GM19023 (cell line): ENCODE results near the gene HEPACAM.

Source experiments
- ATAC-seq: cut with Tn5 transposase; IDR thresholded peaks from one replicate; pipeline ENCODE4 v1.9.1; 2021; ENCODE audit warnings: mild to moderate bottlenecking, moderate library complexity; ENCODE audit not compliant: unreplicated experiment

Gene HEPACAM

DNA sequence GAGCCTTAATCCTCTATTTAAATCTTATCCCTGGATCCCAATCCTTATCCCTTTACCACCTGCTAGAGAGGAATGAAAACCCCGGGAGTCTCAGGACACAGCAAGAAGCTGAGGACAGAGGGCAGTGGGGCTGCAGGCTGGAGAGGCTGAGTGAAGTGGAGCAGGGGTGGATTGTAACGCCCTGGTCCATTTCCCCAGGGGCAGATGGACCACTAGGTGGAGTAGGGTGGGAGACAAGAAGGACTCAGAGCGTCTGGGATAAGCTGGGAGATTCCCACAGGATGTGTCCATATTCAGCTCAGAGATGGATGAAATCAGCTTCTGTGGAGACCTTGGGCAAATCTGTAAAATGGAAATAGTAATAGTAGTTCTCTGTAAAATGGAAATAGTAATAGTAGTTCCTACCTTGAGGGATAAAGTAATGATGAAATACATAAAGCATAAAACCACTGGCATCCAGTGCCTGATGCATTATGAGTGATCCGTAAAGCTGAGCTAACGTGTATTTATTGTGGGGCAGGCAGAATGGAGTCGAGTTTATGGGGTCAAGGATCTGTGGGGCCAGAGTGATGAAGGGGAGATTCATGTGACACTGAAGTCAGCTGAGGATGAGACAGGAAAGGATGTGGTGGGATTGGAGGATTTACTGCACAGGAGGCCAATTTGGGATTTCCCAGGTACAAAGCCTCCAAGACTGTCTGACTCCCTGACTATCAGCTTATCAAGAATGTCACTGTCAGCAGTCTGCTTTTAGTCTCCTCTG, 36.3 kb downstream of the HEPACAM start:
- no peak for ATAC-seq

DNA sequence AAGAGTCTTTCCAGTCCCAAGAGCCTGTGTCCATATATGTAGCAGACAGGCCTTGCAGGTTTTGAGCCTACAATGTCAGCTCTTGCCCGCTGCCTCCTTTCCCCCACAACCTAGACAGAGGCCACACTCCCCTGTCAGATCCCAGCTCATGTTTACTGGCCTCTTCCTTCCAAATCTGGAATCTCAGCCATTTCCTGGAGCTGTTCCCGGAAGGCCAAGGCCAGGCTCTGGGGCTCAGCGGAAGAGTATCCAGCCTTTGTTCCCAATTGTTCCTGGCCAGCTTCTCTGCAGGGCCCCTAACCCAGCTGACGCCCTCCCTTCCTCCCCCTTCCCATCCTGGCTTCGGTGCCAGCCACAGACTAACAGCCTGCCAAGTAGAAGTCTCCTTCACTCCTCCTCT, 37.1 kb downstream of the HEPACAM start:
- no peak for ATAC-seq

DNA sequence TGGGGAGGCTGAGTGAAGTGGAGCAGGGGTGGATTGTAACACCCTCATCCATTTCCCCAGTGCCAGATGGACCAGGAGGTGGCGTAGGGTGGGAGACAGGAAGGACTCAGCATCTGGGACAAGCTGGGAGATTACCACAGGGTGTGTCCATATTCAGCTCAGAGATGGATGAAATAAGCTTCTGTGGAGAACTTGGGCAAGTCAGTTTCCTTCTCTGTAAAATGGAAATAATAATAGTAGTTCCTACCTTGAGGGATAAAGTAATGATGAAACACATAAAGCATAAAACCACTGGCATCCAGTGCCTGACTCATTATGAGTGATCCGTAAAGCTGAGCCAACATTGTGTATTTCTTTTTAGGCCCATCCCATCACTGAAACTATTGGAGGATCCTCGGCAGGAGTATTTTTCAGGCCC, 37.6 kb downstream of the HEPACAM start:
- no peak for ATAC-seq

DNA sequence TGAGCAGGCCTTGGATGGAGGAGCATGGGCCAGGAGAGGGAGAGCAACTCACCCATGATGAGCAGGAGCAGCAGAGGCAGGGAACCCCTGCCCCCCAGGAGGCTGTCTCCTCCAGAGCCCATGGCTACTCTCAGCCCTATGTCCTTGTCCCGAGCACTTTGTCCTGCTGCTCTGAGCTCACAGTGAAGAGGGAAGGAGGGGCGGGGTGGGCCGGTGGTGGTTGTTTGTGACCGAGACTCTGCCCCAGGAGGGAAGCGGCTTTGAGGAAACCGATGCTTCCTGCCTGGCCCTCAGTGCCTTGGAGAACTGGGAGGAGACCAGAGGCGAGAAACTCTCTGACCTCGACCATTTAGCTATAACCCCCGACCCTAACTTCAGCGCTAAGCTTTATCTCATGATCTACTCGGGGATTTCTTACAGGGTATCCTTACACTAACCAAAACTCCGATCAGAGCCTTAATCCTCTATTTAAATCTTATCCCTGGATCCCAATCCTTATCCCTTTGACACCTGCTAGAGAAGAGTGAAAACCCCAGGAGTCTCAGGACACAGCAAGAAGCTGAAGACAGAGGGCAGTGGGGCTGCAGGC, 38.1 kb downstream of the HEPACAM start, which contains the start of gene ROBO4:
ROBO4 (minus strand) TSS at position 192 of the 589 bp plus-strand sequence; CDS start at position 122, 70 bp downstream.
- no peak for ATAC-seq

GRCh38 chr11:124896821-124897391, 38.9 kb downstream of the HEPACAM start:
- no peak for ATAC-seq

- no peak for ATAC-seq
These were observed 39.6 kb downstream of the HEPACAM start for GRCh38 chr11:124896071-124896750.

GRCh38 chr11:124895471-124895971, 40.3 kb downstream of the HEPACAM start:
- no peak for ATAC-seq

DNA sequence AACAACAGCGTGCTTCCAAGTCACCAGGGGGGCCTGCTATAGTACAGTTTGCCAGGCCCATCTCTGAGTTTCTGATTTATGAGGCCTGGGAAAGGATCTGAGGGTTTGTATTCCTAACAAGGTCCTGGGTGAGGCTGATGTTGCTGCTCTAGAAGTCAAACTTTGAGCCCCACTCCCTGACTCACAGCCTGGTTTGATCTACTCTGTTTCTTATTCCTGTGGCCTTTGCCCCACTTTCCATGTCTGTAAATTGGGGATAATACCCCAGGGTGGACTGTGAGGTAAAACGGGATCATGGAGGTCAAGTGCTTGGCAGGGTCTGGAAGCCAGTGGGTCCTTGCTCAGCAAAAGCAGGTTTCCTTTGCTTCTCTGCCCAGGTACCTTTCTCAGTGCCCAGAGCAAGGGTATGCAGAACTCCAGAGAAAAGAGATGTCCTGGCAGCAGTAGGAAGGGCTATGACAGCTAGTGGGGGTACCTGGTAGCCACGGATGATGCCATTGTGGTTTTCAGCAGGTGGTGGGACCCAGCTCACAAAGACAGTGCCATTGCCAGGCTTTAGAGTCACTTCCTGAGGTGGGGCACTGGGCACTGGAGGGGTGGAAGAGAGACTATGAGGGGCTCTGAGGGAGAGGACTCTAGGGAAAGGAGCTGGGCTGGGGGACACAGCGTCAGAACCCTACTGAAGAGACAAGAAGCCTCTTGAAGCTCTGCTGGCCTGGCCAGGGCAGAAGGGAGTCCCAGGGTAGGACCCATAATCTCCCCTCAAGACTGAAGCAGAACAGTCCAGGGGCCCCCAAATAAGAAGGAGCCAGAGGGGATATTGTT, 41.0 kb downstream of the HEPACAM start:
- no peak for ATAC-seq

DNA sequence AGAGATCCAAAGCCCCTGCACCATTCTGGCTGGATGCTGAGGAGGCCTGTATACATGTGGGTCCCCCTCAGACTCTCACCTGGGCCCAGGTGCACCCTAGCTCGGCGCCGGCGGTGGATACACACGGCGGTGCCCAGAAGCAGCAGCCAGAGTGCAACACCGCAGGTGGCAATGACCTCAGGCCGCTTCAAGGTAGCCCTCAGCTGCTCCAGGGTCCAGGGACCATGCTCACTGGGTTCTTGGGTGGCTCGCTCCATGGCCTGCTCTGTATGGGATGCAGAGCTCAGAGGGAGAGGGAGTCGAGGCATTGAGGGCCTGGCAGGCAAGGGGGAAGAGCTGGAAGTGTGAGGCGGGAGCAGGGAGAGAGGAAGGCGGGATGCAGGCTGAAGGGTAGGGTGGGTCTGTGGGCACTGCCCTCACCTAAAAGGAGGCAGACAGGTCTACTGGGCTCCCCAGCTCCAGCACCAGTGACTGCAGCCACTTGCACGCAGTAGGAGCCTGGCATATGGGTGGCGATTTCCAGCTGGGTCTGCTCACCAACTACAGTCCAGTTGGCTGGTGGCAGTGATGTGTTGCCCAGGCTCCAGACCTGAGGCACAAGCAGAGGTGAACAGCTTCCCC, 42.0 kb downstream of the HEPACAM start:
- no peak for ATAC-seq

DNA sequence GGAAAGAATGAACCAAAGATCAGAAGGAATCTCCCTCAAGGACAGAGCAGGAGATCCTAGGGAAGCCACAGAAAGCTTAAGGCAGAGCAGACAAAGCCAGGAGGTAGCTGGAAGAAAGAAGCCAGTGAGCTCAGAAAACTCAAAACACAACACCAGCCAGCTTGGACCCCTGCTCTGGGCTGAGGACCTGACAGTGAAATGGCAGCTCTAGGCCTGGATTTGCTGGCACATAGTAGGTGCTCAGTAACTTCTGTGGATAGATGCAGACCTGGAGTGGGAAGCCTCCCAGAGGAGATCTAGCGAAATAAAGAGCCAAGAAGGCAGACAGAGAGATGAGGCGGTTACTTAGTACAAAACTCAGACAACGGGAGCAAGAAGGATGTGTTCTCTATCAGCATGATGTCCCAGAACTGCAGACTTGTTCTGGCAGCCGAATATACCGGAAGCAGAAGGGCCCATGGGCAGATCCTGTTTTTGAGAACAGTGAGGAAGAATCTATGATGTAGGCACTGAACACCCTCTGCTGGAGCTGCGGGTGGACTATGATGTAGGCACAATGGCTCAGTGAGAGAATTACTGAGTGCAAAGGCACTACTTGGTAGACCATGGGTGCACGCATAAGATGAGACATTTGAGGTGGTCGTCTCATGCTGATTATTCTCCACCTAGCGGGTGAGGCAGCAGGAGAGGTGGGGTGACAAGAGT, 42.9 kb downstream of the HEPACAM start:
- ATAC-seq, result no peak

- ATAC-seq, result no peak
These were observed 43.7 kb downstream of the HEPACAM start for GRCh38 chr11:124892146-124892545.

DNA sequence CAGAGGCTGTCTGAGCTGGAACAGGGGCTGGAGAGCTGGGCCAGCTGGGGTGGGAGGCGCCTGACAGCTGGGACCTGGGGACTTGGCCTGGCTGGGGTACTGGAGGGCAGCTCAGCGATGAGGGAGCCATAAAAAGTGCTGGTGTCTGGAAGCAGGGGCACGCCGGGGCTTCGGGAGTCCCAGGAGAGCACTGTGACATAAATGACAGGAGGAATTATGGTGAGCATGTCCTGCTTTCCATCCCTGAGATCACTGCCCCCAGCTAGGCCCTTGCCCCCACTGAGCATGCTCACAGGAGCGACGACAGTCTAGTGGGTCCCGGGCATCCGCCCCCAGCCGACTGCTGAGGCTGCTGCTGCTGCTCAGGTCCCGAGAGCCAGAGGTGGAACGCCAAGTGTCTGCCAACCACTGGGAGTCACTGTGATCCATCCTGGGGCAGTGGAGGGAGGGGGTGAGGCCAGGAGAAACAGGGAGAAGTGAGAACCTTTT, 44.4 kb downstream of the HEPACAM start:
- ATAC-seq, result no peak

DNA sequence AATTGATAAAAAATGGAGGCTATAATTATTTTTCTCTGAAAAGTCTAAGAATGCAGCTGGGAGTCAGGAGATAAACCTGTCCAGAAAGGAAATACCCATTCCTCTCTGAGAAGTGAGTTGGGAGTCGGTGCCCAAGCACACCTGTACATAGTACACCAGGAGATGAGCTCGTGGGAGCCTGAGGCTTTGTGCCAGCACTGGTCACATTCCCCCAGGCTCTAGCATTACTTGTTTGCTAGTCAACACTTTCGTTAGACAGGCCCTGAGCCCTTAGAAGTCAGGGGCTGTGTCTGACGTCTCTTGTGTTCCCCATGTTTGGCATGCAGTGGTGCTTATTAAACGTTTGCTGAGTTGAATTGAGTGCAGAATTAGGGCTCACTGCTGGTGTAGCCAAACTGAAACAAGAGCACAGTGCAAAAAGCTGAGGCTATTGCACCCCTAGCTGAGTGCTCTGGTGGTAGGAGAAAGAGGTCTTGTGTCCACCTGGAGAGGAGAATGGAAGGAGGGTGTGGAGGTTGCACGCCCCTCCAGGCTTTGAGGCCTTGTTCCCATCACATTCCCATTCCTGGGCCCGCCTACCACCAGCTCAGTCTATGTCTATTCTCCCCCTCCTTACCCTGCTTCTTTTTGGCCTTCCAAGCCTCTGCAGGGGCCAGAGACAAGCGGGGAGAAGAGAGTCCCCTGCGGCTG, 45.0 kb downstream of the HEPACAM start:
- no peak for ATAC-seq

- ATAC-seq, result no peak
These were observed 45.7 kb downstream of the HEPACAM start for GRCh38 chr11:124890151-124890550.

- no peak for ATAC-seq
These were observed 46.4 kb downstream of the HEPACAM start for GRCh38 chr11:124889191-124890091.

GRCh38 chr11:124887667-124888013, 48.2 kb downstream of the HEPACAM start:
- ATAC-seq, result no peak

DNA sequence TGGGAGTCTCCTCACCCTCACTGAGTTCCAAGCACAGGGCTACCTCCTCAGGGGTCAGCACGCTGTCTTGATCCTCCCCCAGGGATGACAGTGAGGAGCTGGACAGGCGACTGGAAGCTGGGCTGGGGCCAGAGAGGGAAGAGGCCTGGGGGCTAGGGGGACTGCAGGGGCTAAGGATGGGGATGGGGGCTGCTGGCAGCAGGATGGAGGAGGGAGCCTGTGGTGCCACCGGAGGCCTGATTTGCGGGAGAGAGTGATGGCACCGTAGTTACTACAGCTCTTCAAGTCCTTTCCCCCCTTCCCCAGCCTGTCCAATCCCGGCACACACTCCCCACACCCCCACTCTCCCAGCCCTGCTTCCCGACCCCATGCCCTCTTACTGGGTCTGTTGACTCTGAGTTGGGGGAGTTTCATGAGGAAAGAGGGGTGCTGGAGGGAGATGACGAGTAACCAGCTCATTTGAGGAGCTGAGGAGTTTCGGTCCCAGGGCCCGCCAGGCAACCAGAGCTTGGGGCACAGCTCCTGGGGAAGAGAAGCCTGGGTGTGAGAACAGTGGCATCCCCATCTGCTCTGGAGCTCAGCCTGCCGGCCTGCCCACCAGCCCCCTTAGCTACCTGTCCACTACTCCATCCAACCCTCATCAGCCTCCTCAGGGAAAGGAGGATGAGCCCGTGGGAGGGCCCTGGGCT, 48.7 kb downstream of the HEPACAM start:
- ATAC-seq, result no peak
